ENCODE measurements around the gene TPRG1L. TPM values are rescaled to one million over a fixed set of nuclear protein-coding genes. Genes with fewer than 3 reads are reported as not detected.

TPRG1L gene
- total and polyA plus RNA-seq, 10 of the 15 experiments (the other 5 are each of a cell fraction or from before 2014, with no cell fraction given), result 1.5 to 16.5 (median 8.0) TPM

DNA sequence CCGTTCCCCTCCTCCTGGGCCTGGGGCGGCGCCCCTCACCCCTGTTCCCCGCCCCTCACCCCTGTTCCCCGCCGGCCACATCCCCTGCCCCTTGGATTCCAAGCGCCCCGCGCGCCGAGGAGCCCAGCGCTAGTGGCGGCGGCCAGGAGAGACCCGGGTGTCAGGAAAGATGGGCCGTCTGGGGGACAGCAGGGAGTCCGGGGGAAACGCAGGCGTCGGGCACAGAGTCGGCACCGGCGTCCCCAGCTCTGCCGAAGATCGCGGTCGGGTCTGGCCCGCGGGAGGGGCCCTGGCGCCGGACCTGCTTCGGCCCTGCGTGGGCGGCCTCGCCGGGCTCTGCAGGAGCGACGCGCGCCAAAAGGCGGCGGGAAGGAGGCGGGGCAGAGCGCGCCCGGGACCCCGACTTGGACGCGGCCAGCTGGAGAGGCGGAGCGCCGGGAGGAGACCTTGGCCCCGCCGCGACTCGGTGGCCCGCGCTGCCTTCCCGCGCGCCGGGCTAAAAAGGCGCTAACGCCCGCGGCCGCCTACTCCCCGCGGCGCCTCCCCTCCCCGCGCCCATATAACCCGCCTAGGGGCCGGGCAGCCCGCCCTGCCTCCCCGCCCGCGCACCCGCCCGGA, 27.2 kb downstream of the TPRG1L start, which contains the start of gene TP73:
TP73 (plus strand) TSS at position 587 of the 618 bp plus-strand sequence. CDS start 29,850 bp downstream, outside the sequence.
- 1% methylated on average over 43 of the region's 80 CpGs for WGBS (ENCODE audit: insufficient coverage, insufficient replicate concordance, low lambda C conversion rate, missing lambda C conversion rate)
- peaks cover 71% of the 10 kb centered on the region for H3K79me2 ChIP-seq (ENCODE audit: control insufficient read depth, insufficient read depth, low read length)
- TF ChIP-seq, protein P1, sequence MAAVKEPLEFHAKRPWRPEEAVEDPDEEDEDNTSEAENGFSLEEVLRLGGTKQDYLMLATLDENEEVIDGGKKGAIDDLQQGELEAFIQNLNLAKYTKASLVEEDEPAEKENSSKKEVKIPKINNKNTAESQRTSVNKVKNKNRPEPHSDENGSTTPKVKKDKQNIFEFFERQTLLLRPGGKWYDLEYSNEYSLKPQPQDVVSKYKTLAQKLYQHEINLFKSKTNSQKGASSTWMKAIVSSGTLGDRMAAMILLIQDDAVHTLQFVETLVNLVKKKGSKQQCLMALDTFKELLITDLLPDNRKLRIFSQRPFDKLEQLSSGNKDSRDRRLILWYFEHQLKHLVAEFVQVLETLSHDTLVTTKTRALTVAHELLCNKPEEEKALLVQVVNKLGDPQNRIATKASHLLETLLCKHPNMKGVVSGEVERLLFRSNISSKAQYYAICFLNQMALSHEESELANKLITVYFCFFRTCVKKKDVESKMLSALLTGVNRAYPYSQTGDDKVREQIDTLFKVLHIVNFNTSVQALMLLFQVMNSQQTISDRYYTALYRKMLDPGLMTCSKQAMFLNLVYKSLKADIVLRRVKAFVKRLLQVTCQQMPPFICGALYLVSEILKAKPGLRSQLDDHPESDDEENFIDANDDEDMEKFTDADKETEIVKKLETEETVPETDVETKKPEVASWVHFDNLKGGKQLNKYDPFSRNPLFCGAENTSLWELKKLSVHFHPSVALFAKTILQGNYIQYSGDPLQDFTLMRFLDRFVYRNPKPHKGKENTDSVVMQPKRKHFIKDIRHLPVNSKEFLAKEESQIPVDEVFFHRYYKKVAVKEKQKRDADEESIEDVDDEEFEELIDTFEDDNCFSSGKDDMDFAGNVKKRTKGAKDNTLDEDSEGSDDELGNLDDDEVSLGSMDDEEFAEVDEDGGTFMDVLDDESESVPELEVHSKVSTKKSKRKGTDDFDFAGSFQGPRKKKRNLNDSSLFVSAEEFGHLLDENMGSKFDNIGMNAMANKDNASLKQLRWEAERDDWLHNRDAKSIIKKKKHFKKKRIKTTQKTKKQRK (IDR thresholded peaks at IDR 0.05; ENCODE audit: low read depth, low read length), result no peak
- TF ChIP-seq, protein P2, sequence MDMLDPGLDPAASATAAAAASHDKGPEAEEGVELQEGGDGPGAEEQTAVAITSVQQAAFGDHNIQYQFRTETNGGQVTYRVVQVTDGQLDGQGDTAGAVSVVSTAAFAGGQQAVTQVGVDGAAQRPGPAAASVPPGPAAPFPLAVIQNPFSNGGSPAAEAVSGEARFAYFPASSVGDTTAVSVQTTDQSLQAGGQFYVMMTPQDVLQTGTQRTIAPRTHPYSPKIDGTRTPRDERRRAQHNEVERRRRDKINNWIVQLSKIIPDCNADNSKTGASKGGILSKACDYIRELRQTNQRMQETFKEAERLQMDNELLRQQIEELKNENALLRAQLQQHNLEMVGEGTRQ (IDR thresholded peaks at IDR 0.05; ENCODE audit: borderline replicate concordance, low read depth, low read length), result no peak
- TF ChIP-seq, protein P3, sequence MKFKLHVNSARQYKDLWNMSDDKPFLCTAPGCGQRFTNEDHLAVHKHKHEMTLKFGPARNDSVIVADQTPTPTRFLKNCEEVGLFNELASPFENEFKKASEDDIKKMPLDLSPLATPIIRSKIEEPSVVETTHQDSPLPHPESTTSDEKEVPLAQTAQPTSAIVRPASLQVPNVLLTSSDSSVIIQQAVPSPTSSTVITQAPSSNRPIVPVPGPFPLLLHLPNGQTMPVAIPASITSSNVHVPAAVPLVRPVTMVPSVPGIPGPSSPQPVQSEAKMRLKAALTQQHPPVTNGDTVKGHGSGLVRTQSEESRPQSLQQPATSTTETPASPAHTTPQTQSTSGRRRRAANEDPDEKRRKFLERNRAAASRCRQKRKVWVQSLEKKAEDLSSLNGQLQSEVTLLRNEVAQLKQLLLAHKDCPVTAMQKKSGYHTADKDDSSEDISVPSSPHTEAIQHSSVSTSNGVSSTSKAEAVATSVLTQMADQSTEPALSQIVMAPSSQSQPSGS (IDR thresholded peaks at IDR 0.05; ENCODE audit: low read length), result no peak
- TF ChIP-seq CBX3 (IDR thresholded peaks at IDR 0.05; ENCODE audit: borderline replicate concordance, low read depth) (no peak), NFXL1 (IDR thresholded peaks at IDR 0.05; ENCODE audit: borderline replicate concordance) (no peak), SREBF2 (IDR thresholded peaks at IDR 0.05; ENCODE audit: low read length) (no peak), ETV6 (conservative IDR thresholded peaks at IDR 0.05 in 1 of 2, IDR thresholded peaks at IDR 0.05 in 1 of 2; ENCODE audit: borderline replicate concordance in 1 of 2, low read depth in 1 of 2) (no peak), HCFC1 (IDR thresholded peaks at IDR 0.05; ENCODE audit: low read length) (no peak), NR2F1 (conservative IDR thresholded peaks at IDR 0.05) (peak; percentile 65), TCF3 (IDR thresholded peaks at IDR 0.05; ENCODE audit: borderline replicate concordance, insufficient read depth, low read depth, low read length) (0 out of 2 replicates have a peak, but pooled peaks have one; percentile 13), RAD51 (IDR thresholded peaks at IDR 0.05) (no peak)
- TF ChIP-seq, protein P4, sequence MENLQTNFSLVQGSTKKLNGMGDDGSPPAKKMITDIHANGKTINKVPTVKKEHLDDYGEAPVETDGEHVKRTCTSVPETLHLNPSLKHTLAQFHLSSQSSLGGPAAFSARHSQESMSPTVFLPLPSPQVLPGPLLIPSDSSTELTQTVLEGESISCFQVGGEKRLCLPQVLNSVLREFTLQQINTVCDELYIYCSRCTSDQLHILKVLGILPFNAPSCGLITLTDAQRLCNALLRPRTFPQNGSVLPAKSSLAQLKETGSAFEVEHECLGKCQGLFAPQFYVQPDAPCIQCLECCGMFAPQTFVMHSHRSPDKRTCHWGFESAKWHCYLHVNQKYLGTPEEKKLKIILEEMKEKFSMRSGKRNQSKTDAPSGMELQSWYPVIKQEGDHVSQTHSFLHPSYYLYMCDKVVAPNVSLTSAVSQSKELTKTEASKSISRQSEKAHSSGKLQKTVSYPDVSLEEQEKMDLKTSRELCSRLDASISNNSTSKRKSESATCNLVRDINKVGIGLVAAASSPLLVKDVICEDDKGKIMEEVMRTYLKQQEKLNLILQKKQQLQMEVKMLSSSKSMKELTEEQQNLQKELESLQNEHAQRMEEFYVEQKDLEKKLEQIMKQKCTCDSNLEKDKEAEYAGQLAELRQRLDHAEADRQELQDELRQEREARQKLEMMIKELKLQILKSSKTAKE (IDR thresholded peaks at IDR 0.05; ENCODE audit: low read depth, poor library complexity, severe bottlenecking), result no peak
- TF ChIP-seq, protein P5, sequence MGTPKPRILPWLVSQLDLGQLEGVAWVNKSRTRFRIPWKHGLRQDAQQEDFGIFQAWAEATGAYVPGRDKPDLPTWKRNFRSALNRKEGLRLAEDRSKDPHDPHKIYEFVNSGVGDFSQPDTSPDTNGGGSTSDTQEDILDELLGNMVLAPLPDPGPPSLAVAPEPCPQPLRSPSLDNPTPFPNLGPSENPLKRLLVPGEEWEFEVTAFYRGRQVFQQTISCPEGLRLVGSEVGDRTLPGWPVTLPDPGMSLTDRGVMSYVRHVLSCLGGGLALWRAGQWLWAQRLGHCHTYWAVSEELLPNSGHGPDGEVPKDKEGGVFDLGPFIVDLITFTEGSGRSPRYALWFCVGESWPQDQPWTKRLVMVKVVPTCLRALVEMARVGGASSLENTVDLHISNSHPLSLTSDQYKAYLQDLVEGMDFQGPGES (IDR thresholded peaks at IDR 0.05), result no peak

More for the DNA sequence above, 27.2 kb downstream of the TPRG1L start, which contains the start of gene TP73:
- RAD21 ChIA-PET (ENCODE audit: unreplicated experiment), result interaction anchor here (1.3 to 6.3 kb wide), 5 partner anchors 10 to 25 kb away, joined by 5 to 117 read pairs (median 17); no protein-coding TSS in a partner anchor
- CTCF ChIA-PET, result interaction anchor here (0.6 to 7.7 kb wide), 4 partner anchors 13 to 51 kb away, joined by 3 to 91 read pairs (median 33); no protein-coding TSS in a partner anchor
- Histone ChIP-seq H3K4me1 (ENCODE audit: control insufficient read depth, insufficient read depth, low read length) (peaks cover 27% of the 10 kb centered on the region), H4K20me1 (ENCODE audit: control insufficient read depth, insufficient read depth) (no peaks in the 10 kb centered on the region), H3K9me3 (replicated peaks; ENCODE audit: control insufficient read depth, insufficient read depth, low read length) (no peaks in the 10 kb centered on the region), H3K36me3 (ENCODE audit: control insufficient read depth in 2 of 2, insufficient read depth in 2 of 2, low read length in 1 of 2) (peaks cover 0 to 6% of the 10 kb centered on the region in 2 experiments; a peak in 2 of 4 replicates), H3K27ac (ENCODE audit: control insufficient read depth, insufficient read depth) (peak within 1 kb of the TSS; percentile 66), H3K27me3 (replicated peaks in 1 of 2; ENCODE audit: control insufficient read depth in 2 of 2, insufficient read depth in 2 of 2, low read length in 1 of 2) (no peaks in the 10 kb centered on the region), H3K9ac (ENCODE audit: control insufficient read depth, insufficient read depth, low read length) (peak within 1 kb of the TSS; percentile 82), H3K4me3 (peak within 1 kb of the TSS; percentile 82), H3K4me2 (ENCODE audit: control insufficient read depth, insufficient read depth) (peak within 1 kb of the TSS; percentile 92), H2AFZ (ENCODE audit: control insufficient read depth, low read depth, low read length) (peak within 1 kb of the TSS; percentile 68)
- FAIRE-seq (no peak), ATAC-seq (peak; percentile 31), DNase-seq (ENCODE audit: low read depth, low spot score) (no peak)
- intact Hi-C loops (cut with micrococcal nuclease; ENCODE audit: unreplicated experiment) (loop anchor here (2.0 kb wide), 1 partner anchor 27 kb away; the partner anchor contains the start of gene TPRG1L), in situ Hi-C loops (cut with MboI) (no loop called here)
- SMC1A ChIA-PET (ENCODE audit: uncharacterized antibody, unreplicated experiment), result interaction anchor here (5.8 to 7.7 kb wide), 3 partner anchors 14 to 25 kb away, joined by 53 to 117 read pairs (median 65); no protein-coding TSS in a partner anchor
- POLR2A ChIA-PET, result interaction anchor here (0.7 to 11.3 kb wide), 5 partner anchors 15 to 206 kb away, joined by 3 to 184 read pairs (median 29); no protein-coding TSS in a partner anchor
- no TSS peak for BruUV-seq (replicated peaks)

All from GM12878 (cell line).